HUDEP-2 (cell line): ENCODE data around the gene LGALS3BP.

Source experiments
- DNase-seq, 76 experiments: peaks; one replicate each; lab custom pipeline; 2025; ENCODE audit not compliant: unreplicated experiment in 76 of 76; lab: John Stamatoyannopoulos, UW

The LGALS3BP gene

GRCh38 chr17:78944956-78945355, 34.8 kb downstream of the LGALS3BP start:
- DNase-seq, result no peak

- DNase-seq, result no peak
These were observed 35.7 kb downstream of the LGALS3BP start for GRCh38 chr17:78944026-78944425.

GRCh38 chr17:78940708-78941107, 39.0 kb downstream of the LGALS3BP start:
- DNase-seq, result no peak

- no peak for DNase-seq
These were observed 39.5 kb downstream of the LGALS3BP start for GRCh38 chr17:78940258-78940657.

- DNase-seq, result no peak
These were observed 40.1 kb downstream of the LGALS3BP start for GRCh38 chr17:78939615-78940014.

- DNase-seq, result no peak
These were observed 42.2 kb downstream of the LGALS3BP start for GRCh38 chr17:78937561-78937960.

GRCh38 chr17:78935419-78936323, 44.1 kb downstream of the LGALS3BP start:
- no peak for DNase-seq

GRCh38 chr17:78934681-78935418, 44.9 kb downstream of the LGALS3BP start:
- DNase-seq, result no peak

- DNase-seq, result no peak
These were observed 45.7 kb downstream of the LGALS3BP start for GRCh38 chr17:78933959-78934568.

GRCh38 chr17:78933025-78933958, 46.4 kb downstream of the LGALS3BP start:
- DNase-seq, result no peak

GRCh38 chr17:78929908-78930775, 49.6 kb downstream of the LGALS3BP start:
- no peak for DNase-seq

- DNase-seq, result no peak
These were observed 53.8 kb downstream of the LGALS3BP start for GRCh38 chr17:78925662-78926555.

GRCh38 chr17:78925234-78925633, 54.5 kb downstream of the LGALS3BP start, which contains the start of gene TIMP2:
TSS of gene TIMP2 (minus strand) at chr17:78925387. CDS start at chr17:78925088, 299 bp downstream.
- DNase-seq, result peak in 3 of 76 experiments; percentile 4 to 12 (median 7)

- no peak for DNase-seq
These were observed 55.1 kb downstream of the LGALS3BP start for GRCh38 chr17:78924481-78925151.

- DNase-seq, result peak in 7 of 76 experiments; percentile 4 to 17 (median 10)
These were observed 55.9 kb downstream of the LGALS3BP start for GRCh38 chr17:78923660-78924453.

- DNase-seq, result no peak
These were observed 56.8 kb downstream of the LGALS3BP start for GRCh38 chr17:78922816-78923498.
